NCI-H2029 treated with DMSO at 0.1 percent for 48 hours (cell line): Measurements from ENCODE around the gene MVD.

ENCODE experiments used
- DNase-seq: peaks from one replicate; lab custom pipeline; 2025; lab: John Stamatoyannopoulos, UW

The MVD gene

GRCh38 chr16:88655733-88656281 lies 7.1 kb downstream of the MVD start:
- DNase-seq: no peak

DNA sequence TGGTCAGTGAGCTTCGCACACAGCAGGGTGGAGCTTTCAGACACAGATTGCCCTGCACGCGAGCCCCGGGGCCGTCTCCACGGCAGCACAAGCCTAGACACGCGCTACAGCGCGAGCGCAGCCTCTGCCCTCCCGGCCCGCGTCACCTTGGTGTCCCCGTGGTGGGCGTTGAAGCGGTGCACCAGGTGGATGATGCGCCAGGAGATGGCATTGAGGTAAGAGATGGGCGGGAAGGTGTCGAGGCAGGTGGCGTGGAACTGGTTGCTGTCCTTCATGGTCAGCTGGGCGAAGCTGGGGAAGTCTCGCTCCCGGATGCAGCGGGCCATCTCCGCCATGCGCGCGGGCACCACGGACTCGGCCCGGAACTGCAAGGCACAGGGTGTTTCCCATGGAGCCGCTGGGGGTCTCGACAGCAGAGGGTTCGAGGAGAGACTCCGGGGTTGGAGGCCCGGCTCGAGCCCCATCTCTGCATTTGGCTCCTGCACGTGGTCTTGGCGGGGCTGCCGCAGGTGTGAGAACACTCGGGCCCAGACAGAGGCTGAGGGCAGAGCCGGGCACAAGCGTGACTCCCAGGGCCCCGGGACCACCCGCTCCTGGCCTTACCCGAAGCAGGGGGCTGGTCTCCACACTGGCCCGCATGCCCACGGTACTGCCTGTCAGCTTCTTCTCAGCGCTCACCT lies 7.7 kb downstream of the MVD start:
- DNase-seq: no peak

GRCh38 chr16:88654363-88655052 lies 8.4 kb downstream of the MVD start:
- DNase-seq: no peak

GRCh38 chr16:88653596-88654362 lies 9.1 kb downstream of the MVD start:
- DNase-seq: no peak

- DNase-seq: no peak
These were observed 9.8 kb downstream of the MVD start for GRCh38 chr16:88653101-88653500.

DNA sequence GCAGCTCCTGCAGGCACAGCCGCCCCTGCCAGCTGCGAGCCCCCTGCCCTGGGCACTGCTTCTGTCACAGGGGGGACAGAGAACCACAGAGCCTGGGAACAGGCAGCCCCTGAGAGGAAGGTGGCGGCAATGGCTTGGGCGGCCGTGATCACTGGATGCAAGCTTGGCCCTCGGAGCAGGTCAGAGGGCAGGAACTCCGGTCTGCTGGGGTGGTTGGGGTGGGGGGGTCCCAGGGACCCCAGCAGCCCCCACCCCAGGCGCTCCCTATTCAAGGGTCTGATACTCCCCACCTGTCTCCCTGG lies 10.2 kb downstream of the MVD start:
- no peak for DNase-seq

- DNase-seq: no peak
These were observed 10.7 kb downstream of the MVD start for GRCh38 chr16:88651989-88652761.

- no peak for DNase-seq
These were observed 11.5 kb downstream of the MVD start for GRCh38 chr16:88651276-88651988.

DNA sequence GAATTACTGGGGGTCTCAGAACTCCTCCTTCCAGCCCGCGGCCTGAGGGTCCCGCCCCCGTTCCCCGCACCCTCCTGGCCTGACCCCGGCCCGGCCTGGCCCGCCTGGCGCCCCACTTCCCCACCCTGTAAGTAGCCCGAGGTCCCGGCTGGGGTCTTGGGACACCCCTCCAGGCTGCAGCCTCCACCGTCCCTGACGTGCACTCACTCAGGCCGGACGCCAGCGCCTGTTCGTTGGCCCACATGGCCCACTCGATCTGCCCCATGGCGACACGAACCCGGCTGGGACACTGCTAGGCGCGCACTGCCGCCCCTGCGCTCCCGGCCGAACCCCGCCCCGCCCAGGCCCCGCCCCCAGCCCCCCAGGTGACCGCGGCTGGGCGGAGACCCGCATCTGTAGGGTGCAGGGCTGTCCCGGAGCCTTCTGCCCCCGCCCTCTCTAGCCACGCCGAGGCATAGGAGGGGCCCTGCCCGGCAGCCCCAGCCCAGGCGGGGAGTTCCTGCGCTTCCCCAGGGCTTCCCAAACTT lies 12.1 kb downstream of the MVD start, which contains the start of gene CYBA:
CYBA (minus strand) TSS at position 305 of the 527 bp plus-strand sequence; CDS start at position 265, 40 bp downstream.
- DNase-seq: no peak

GRCh38 chr16:88649924-88650748 lies 12.8 kb downstream of the MVD start:
- no peak for DNase-seq

DNA sequence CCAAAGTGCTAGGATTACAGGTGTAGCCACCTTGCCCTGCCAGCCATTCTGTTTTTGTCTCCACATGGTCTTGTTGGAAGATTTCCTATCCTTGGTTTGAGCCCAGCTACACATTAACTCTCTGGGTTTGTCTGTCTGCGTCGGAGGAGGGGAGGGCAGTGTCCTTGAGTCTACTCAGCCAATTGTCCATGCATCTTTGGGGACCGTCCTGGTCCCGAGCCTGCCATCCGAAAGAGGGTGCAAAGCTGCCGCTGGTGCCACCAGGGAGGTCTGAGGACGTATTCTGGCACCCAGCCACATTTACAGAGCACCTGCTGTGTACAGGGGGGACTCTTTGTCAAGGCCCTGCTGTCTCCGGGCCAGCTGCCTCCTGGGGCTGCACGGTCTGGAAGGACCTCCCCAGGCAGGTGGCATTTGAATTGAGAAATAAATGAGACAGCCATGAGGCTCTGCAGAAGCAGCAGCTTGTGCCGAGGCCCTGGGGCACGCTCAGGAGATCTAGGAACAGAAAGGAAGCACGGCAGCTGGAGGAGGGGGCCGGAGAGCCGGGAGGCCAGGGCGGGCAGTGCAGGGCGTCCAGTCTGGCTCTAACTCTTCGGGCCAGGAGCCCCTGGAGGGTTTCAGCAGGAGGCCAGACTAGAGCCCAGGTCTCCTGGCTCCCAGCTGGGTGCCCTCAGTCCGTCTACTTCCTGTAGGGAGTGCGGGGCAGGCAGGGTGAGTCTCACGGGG lies 13.5 kb downstream of the MVD start:
- no peak for DNase-seq

GRCh38 chr16:88647178-88648070 lies 15.5 kb downstream of the MVD start:
- no peak for DNase-seq

DNA sequence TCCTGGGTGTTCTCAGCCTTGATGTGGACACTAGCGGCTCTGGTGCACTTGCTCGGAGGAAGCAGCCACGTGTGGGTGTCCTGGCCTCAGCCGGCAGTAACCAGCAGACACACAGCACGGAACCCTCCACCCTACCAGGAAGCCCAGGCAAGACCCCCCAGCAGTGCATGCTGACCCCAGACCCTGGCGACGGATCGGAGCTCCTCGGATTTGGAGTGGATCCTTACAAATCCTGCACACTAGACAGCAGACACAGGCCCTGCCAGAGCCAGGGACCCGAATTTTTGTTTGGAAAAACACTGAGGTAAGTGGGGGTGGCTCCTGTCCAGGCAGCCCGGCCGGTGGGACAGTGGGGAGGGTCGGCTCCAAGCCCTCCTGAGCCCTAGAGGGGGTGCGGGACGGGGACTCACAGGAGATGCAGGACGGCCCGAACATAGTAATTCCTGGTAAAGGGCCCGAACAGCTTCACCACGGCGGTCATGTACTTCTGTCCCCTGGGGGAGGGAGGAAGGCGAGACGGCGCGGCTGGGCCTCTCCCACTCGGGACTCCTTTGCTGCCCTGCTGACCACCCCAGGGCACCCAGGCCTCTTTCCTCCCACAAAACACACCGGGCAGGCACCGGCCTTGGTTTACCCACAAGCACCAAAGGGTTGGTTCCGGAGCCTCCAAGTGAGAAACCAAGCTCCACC lies 16.4 kb downstream of the MVD start:
- DNase-seq: no peak

DNA sequence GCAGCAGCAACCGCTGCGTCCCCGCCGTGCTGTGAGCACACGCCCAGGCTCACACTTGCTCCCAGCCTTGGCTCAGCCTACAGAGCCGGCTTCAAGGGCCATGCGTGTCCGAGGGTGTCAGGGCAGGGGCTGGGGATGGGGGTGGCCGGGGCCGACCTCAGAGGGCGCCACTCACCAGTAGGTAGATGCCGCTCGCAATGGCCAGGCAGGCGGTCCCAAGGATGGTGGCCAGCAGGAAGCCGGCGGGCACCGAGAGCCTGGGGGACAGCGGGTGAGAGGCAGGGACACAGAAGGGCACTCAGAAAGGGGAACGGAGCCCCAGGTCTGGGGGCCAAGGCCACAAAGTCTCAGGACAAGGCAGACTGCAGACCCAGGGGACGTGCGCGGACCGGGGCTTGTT lies 16.9 kb downstream of the MVD start:
- DNase-seq: no peak

DNA sequence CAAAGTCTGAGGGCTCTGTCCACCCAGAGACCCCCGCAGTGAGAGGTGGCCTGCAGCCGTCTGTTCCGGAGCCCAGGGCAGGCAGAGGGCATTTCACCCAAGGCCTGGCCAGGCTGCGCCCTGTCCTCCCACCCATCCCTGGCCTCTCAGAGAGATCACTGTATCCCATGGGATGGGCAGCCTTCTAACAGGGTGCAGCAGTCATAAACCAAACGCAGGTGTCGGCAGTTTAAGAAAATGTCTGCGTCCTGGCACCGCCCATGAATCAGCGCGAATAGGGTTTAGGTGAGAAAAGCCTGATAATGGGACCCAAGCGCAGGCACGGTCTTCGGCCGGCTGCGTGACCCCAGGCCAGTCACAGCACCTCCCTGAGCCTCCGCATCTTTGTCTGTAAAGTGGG lies 17.4 kb downstream of the MVD start:
- no peak for DNase-seq

DNA sequence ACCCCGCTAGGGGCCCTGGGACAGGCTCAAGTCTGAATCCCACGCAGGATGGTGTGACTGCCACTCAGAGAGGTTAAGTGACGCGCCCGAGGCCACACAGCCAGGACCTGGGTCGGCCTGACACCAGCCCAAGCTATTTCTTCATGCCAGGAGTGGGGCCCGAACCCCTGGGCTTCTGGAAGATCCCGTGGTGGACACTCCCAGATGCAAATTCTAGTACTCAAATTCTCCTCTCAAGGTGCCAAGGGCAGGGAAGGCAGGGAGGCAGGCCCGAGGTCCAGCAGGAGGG lies 19.3 kb downstream of the MVD start:
- DNase-seq: no peak

- DNase-seq: no peak
These were observed 19.8 kb downstream of the MVD start for GRCh38 chr16:88642881-88643643.
